HCT116 (cell line): Measurements from ENCODE around the gene COX7B. TPM values are rescaled to one million over a fixed set of nuclear protein-coding genes. Genes with fewer than 3 reads are reported as not detected.

ENCODE experiments used
- total RNA-seq: library from RNA; stranded (reverse); gene quantifications from one replicate; pipeline ENCODE4 v1.2.1, GENCODE V29; 2021; ENCODE audit not compliant: unreplicated experiment

Gene COX7B
- total RNA-seq, 1 experiment from 2014 or later = 268 TPM

Other genes starting within 250 kb of the COX7B start
- 61.3 TPM for gene ATRX, start 113.3 kb upstream of the COX7B start, total RNA-seq
- gene MAGT1, start 4.0 kb upstream of the COX7B start, total RNA-seq = 39.5 TPM
- 6.3 TPM for gene ATP7A, start 11.2 kb downstream of the COX7B start, total RNA-seq
- gene PGAM4, start 70.2 kb downstream of the COX7B start, total RNA-seq = not detected
- 492 TPM for gene PGK1, start 204.8 kb downstream of the COX7B start, total RNA-seq
- 16.2 TPM for gene TAF9B, start 240.2 kb downstream of the COX7B start, total RNA-seq